Sigmoid colon (tissue), 7 donors: ENCODE measurements around the gene RPTOR. TPM values are rescaled to one million over a fixed set of nuclear protein-coding genes. Genes with fewer than 3 reads are reported as not detected.

ENCODE experiments used
- DNase-seq: peaks from one replicate; pipeline ENCODE4 v3.0.0-alpha.2; 2019
- H3K27ac ChIP-seq, 4 donors: fragments of 200-600 bp; sonication (generic); one replicate each; pipeline ENCODE4 v1.5.1; 2016 to 2019; ENCODE audit warnings: mild to moderate bottlenecking in 1 of 4
- H3K27me3 ChIP-seq, 3 donors: fragments of 200-600 bp; sonication (generic); one replicate each; pipeline ENCODE4 v1.5.1; 2019; ENCODE audit warnings: mild to moderate bottlenecking in 1 of 3
- H3K36me3 ChIP-seq, 4 donors: fragments of 200-600 bp; sonication (generic); one replicate each; pipeline ENCODE4 v1.5.1; 2016 to 2019
- H3K4me1 ChIP-seq, 4 donors: fragments of 200-600 bp; sonication (generic); one replicate each; pipeline ENCODE4 v1.5.1; 2017 to 2019
- H3K4me3 ChIP-seq, 4 donors: fragments of 200-600 bp; sonication (generic); one replicate each; pipeline ENCODE4 v1.5.1; 2017 to 2019; ENCODE audit warnings: mild to moderate bottlenecking in 2 of 4, moderate library complexity in 1 of 4
- H3K9me3 ChIP-seq, 4 donors: fragments of 200-600 bp in 3 of 4; sonication (generic) in 3 of 4; one replicate each; pipeline versions ENCODE4 v1.5.1 to v1.6.1; 2013 to 2019
- EP300 ChIP-seq, 4 donors: sonication (generic); formaldehyde crosslinking; IDR thresholded peaks; one replicate each; pipeline ENCODE4 v1.6.1; 2017; ENCODE audit warnings: antibody characterized with exemption in 4 of 4
- POLR2A ChIP-seq, 2 donors: fragments of 450-650 bp; IDR thresholded peaks; one replicate each; pipeline ENCODE4 v1.6.1; 2016; ENCODE audit warnings: antibody characterized with exemption in 2 of 2, mild to moderate bottlenecking in 2 of 2, moderate library complexity in 2 of 2
- POLR2AphosphoS5 ChIP-seq, 4 donors: sonication (generic); formaldehyde crosslinking; IDR thresholded peaks; one replicate each; pipeline ENCODE4 v1.6.1; 2017; ENCODE audit warnings: antibody characterized with exemption in 4 of 4
- WGBS, 2 donors: extraction: QIAGEN DNeasy Blood & Tissue Kit; methylation state at CpG; one replicate each; pipeline ENCODE4 v1.1.7; 2013; 5-methylcytosine and 5-hydroxymethylcytosine counted together
- intact Hi-C: fragments of 100-400 bp; cut with DNase I; formaldehyde crosslinking; loops from one replicate; pipeline ENCODE4 v1.15.1; 2023
- polyA plus RNA-seq, 3 donors: library from polyadenylated mRNA; stranded (reverse); fragments of 200-250 nt; gene quantifications; one replicate each; pipeline ENCODE4 v1.2.3, GENCODE V29; 2013
- total RNA-seq, 4 donors: library from RNA; depleted of rRNA; stranded (reverse); fragments of >200 nt; gene quantifications; one replicate each; pipeline ENCODE4 v1.1.0, GENCODE V29; 2016
- TF ChIP-seq, protein P1 (sequence below), 4 experiments: fragments of 450-650 bp in 3 of 4; fragments of 200-600 bp in 1 of 4; IDR thresholded peaks; one replicate each; pipeline ENCODE4 v1.5.1; 2016 to 2019; ENCODE audit warnings: antibody characterized with exemption in 4 of 4, mild to moderate bottlenecking in 3 of 4, moderate library complexity in 2 of 4
- donor health status: healthy with polysubstance abuse.
- donor health status: Bipolar disorder and iron deficiency.
- donor health status: healthy.

The RPTOR gene
- total and polyA plus RNA-seq, 7 donors = 3.7 to 68.7 (median 22.9) TPM

DNA sequence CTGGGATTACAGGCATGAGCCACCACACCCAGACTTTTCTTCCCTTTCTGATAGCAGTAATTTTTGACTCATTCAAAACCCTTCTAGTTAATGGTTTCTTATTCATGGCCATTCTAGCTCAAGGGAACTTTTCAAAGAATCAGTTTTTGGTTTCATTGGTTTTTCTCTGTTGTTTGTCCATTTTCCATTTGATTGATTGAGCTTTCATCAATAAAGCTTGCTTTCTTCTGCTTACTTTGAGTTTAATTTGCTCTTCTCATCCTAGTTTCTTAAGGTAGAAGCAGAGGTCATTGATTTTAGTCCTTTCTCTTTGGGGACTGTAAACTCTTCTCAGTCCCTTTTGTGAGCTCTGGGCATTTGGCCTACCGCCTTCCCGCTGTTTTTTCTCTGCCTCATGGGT lies 365.0 kb downstream of the RPTOR start:
- TF ChIP-seq, protein P1, sequence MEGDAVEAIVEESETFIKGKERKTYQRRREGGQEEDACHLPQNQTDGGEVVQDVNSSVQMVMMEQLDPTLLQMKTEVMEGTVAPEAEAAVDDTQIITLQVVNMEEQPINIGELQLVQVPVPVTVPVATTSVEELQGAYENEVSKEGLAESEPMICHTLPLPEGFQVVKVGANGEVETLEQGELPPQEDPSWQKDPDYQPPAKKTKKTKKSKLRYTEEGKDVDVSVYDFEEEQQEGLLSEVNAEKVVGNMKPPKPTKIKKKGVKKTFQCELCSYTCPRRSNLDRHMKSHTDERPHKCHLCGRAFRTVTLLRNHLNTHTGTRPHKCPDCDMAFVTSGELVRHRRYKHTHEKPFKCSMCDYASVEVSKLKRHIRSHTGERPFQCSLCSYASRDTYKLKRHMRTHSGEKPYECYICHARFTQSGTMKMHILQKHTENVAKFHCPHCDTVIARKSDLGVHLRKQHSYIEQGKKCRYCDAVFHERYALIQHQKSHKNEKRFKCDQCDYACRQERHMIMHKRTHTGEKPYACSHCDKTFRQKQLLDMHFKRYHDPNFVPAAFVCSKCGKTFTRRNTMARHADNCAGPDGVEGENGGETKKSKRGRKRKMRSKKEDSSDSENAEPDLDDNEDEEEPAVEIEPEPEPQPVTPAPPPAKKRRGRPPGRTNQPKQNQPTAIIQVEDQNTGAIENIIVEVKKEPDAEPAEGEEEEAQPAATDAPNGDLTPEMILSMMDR (IDR thresholded peaks at IDR 0.05) = no peak
- TF ChIP-seq POLR2A (IDR thresholded peaks at IDR 0.05) (no peak), EP300 (IDR thresholded peaks at IDR 0.05) (no peak), POLR2AphosphoS5 (IDR thresholded peaks at IDR 0.05) (no peak)
- H3K4me1 ChIP-seq = no peaks in the 10 kb centered on the region
- intact Hi-C loops = no loop called here
- no peak overlapping the region for H3K4me3 ChIP-seq
- no peak for DNase-seq
- no peak overlapping the region for H3K27ac ChIP-seq
- peaks cover 0 to 61% (median 12%) of the 10 kb centered on the region in 4 donors for H3K36me3 ChIP-seq
- H3K27me3 ChIP-seq = no peaks in the 10 kb centered on the region
- H3K9me3 ChIP-seq = no peaks in the 10 kb centered on the region
- WGBS, 2 donors = 98 to 99% methylated on average over 2 of the region's 2 CpGs

DNA sequence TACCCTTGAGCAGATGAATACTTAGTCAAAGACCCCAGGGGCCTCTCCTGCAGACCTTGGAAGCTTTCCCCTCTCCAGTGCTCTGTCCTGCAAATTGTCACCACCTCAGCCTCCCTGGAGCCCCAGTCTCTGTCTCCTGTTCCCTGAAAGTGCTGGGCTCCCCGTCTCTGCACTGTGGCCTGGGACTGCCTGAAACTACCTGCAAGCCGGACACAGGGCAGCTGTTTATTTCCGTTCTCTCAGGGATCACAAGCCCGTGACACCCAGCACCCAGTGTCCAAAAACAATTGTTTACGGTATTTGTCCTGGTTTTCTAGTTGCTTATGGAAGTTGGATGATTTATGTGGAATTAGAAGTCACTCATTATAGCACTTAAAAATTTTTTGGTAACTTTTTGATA lies 365.4 kb downstream of the RPTOR start:
- Histone ChIP-seq H3K4me3 (no peak overlapping the region), H3K9me3 (no peaks in the 10 kb centered on the region), H3K4me1 (no peaks in the 10 kb centered on the region), H3K36me3 (peaks cover 0 to 62% (median 12%) of the 10 kb centered on the region in 4 donors), H3K27me3 (no peaks in the 10 kb centered on the region), H3K27ac (no peak overlapping the region)
- intact Hi-C loops = no loop called here
- no peak for TF ChIP-seq EP300 (IDR thresholded peaks at IDR 0.05)
- TF ChIP-seq POLR2A (IDR thresholded peaks at IDR 0.05) = no peak
- TF ChIP-seq POLR2AphosphoS5 (IDR thresholded peaks at IDR 0.05) = no peak
- TF ChIP-seq, protein P1 (IDR thresholded peaks at IDR 0.05) = no peak
- DNase-seq = peak; percentile 38
- WGBS, 2 donors = 89 to 93% methylated on average over 5 of the region's 5 CpGs

DNA sequence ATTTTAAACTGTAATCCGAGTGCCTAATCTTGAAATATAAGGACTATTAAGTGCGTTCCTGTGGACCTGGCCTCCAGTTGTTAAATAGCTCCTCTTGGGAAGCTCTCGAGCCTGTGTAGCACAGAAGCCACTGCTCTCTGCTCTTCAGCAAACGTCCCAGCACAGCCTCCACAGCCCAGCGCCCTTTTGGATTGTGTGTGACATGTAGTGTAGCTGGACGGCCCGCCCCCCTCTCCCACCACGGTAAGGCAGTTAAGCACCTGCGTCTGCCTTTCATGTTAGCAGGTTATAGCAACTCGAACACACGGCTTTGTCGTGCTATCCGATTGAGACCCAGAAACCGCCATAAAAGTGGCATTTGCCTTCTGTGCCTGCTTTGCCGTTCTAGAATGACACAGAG lies 367.8 kb downstream of the RPTOR start:
- Histone ChIP-seq H3K27ac (no peak overlapping the region), H3K27me3 (no peaks in the 10 kb centered on the region), H3K36me3 (peaks cover 0 to 61% (median 6%) of the 10 kb centered on the region in 4 donors), H3K4me3 (no peak overlapping the region), H3K4me1 (peaks cover 0 to 2% (median 0%) of the 10 kb centered on the region in 4 donors), H3K9me3 (no peaks in the 10 kb centered on the region)
- intact Hi-C loops = no loop called here
- TF ChIP-seq, protein P1 (IDR thresholded peaks at IDR 0.05) = no peak
- TF ChIP-seq EP300 (IDR thresholded peaks at IDR 0.05) = no peak
- TF ChIP-seq POLR2AphosphoS5 (IDR thresholded peaks at IDR 0.05) = no peak
- no peak for TF ChIP-seq POLR2A (IDR thresholded peaks at IDR 0.05)
- 82 to 94% methylated on average over 15 of the region's 15 CpGs for WGBS, 2 donors
- peak; percentile 57 for DNase-seq

DNA sequence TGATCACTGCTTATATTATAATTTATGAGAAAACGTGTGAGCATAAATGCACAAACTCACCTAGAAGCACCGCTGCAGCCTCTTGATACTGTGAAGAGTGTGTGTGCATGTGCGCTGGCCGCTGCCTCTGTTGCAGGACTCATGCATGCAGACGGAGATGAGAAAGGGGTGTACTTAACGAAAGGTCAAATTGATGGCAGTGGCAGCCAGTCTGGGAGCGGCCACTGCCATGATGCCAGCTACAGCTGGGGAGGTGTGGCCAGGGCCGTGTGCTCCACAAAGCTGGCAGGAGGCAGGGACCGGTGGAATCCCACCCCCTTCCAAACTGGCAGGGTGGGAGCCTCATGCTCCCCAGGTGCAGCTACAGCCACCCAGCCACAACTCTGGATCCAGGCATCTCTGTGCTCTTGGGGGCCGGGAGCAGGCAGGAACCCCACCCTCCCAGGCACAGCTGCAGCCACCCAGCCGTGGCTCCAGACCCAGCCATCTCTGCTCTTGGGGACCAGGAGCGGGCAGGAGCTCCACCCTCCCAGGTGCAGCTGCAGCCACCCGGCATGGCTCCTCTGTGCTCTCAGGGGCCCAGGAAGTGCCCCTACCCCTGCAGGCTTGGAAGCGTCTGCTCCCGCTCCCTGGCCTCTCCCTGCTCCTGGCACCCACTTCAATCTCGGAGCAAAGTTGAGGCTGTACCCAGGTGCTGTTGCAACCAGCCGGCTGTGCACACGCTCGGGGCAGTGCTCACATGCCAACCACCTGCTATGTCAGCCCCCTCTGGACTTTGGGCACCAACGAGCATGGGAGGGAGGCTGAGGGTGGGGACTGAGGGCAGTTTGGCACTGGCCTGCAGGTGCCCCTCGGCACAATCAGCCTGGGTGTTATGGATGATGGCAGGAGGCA lies 369.5 kb downstream of the RPTOR start:
- WGBS, 2 donors = 79% methylated on average over 21 of the region's 21 CpGs
- Histone ChIP-seq H3K36me3 (peaks cover 0 to 57% (median 3%) of the 10 kb centered on the region in 4 donors), H3K27ac (no peak overlapping the region), H3K4me3 (no peak overlapping the region), H3K27me3 (no peaks in the 10 kb centered on the region), H3K4me1 (peaks cover 0 to 17% (median 14%) of the 10 kb centered on the region in 4 donors), H3K9me3 (no peaks in the 10 kb centered on the region)
- peak; percentile 53 for DNase-seq
- intact Hi-C loops = no loop called here
- TF ChIP-seq, protein P1 (IDR thresholded peaks at IDR 0.05) = no peak
- TF ChIP-seq EP300 (IDR thresholded peaks at IDR 0.05) = no peak
- TF ChIP-seq POLR2AphosphoS5 (IDR thresholded peaks at IDR 0.05) = no peak
- TF ChIP-seq POLR2A (IDR thresholded peaks at IDR 0.05) = no peak
